Measurements from ENCODE around the gene MAU2.

MAU2 gene

GRCh38 chr19:19308373-19308772, 12.3 kb upstream of the MAU2 start:
- DNase-seq = no peak

DNA sequence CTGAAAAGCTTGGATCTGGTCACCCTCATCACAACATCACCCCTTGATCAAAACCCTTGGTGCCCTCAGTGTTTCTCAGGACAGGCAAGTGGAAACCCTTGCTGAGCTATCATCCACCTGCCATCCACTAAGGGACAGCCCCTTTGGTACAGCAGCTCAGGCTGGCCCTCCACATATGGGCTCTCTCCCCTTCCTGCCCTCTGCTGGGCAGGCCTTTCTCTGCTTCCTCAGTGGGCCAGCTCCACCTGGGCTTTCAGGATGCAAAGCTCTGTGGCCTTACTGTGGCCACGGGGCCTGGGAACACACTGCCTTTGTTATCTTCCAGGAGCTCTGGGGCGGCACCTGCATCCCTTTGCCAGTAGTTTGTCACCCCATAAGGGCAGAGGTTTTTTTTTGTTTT, 5.2 kb upstream of the MAU2 start:
- DNase-seq = no peak

DNA sequence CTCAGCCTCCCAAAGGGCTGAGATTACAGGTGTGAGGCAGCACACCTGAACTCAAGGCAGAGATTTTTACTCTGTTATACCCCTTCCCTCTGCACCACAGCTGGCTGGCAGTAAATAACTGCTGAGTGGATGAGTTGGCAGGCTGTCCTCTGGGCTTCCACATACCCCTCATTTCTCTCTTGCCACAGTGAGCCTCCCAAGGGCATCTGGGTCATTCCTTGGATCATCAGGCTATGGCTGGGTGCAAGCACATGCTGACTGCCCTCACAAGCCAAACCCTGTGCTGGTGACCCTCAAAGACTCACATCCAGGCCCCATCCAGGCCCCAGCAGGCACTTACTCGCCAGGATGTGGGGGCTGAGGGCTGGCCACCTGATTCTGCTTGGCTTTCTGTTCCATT, 4.5 kb upstream of the MAU2 start:
- DNase-seq = no peak

DNA sequence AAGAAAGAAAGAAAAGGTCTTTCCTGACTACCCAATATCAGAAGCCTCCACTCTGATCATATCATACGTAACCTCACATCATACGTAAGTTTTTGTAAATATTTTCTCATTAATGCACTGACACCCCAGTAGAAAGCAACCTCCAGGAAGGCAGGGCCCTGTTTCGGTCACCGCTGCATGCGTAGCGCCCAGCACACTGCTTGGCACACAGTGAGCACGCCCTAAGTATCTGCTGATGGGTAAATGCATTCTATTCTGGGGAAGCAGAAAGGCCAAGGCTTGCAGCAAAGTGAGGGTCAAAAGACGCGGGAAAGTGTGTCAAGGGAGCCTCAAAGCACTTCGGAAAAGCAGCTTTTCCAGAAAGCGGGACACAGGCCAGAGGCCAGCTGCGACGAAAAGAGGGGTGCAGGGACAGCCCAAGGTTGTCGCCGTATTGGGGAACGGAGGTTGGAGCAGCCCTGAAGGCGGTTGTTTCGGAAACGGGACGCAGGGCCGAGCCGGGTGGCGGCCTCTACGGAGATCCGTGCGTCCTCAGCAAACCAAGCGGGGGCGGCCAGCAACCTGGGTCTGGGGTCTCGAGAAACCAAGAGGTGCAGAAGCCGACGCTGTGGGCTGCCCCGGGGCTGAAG, 783 bp upstream of the MAU2 start:
- no peak for DNase-seq

DNA sequence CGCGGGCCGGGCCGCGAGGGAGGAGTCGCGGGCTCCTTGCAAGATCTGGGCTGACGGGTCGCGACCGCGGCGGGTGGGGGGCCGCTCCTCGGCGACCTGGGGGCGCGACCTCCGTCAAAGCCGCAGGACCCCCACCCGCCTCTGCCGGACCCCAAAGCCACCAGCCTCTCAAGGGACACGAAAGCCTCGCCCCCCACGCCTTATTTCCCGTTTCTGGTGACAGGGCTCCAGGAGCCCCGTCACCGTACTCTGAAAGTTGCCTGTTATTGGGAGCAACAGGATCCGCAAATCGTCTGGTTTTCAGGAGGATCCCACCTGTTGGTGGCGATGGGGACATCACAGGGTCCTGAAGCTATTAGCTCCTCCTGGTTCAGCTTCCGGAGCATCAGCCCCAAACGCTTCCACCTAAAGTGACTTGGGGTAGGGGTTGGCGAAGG, 530 bp downstream of the MAU2 start:
- DNase-seq = no peak

DNA sequence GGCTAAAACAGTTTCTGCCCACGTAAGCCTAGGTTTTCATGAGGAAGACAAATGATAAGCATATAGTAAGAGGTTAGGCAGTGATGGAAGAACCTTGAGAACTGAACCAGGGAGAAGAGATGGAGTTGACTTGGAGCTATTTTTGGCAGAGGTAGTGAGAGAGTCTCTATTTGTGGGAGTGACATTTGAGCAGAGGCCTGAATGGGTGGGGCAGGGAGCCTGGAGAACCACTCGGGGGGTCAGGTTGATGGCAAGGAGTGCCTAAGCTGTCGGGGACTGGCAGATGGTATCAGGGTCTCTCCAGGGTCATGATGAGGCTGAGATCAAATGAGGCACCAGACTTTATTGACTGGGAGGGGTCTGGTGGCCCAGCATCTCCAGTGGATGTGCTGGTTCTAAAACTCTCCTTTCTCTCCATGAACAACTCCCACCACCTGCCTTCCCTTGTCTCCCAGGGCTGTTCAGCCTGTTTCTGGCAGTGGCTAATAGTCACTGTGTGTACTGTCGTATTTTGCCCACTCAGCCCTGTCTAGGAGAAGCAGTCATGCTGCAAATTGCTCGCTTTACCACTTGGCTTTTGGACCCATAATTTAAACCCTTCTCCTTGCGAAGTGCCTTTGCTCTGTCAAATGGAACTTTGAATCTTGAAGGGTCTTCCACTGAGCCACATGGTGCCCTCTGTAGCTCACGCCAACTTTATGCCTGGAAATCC, 3.6 kb downstream of the MAU2 start:
- DNase-seq = no peak

DNA sequence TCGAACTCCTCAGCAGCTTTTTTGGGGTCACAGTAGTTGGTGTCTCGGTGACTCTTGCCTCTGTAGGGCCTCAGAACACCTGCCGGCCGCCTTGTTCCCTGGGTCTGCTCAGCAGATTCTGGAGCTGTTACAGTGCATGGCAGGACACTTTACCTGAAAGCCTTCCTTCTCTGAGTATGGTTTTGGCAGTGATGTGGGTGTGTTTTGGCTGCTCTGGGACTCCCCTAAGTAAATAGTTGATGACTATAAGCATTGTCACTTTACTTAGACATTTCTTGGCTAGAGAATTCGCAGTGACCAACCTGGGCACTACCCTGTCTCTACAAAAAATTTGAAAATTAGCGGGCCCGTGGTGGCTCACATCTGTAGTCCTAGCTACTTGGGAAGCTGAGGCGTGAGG, 7.0 kb downstream of the MAU2 start:
- DNase-seq = no peak

GRCh38 chr19:19329126-19329525, 8.5 kb downstream of the MAU2 start:
- no peak for DNase-seq

GRCh38 chr19:19334063-19334988, 13.7 kb downstream of the MAU2 start:
- DNase-seq = no peak

- DNase-seq = no peak
Measured at GRCh38 chr19:19334989-19335344, 14.3 kb downstream of the MAU2 start.

- DNase-seq = no peak
Measured at GRCh38 chr19:19335408-19336158, 15.0 kb downstream of the MAU2 start.

- DNase-seq = no peak
Measured at GRCh38 chr19:19336597-19336996, 16.0 kb downstream of the MAU2 start.

GRCh38 chr19:19337120-19337519, 16.5 kb downstream of the MAU2 start:
- DNase-seq = no peak

DNA sequence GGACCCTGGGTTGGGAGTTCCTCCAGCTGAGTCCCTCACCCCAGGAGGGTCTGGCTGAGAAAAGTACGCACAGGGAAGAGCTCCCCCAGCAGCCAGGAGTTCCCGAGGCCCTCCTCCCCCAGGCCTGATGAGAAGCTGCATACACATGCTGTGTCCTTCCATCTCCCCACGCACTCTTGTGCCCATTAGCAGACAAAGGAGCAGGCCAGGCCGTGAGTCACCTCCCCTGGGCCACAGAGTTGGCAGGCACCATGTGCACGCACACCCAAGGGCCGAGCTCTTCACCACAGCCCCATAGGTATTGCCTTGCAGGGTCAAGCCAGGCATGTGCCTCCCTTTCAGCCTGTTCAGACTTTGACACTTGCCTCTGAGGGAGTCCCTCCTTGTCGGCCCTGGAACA, 17.5 kb downstream of the MAU2 start:
- DNase-seq = no peak

- DNase-seq = no peak
Measured at GRCh38 chr19:19341026-19341425, 20.4 kb downstream of the MAU2 start.

- DNase-seq = peak; percentile 70
Measured at GRCh38 chr19:19342086-19343015, 21.7 kb downstream of the MAU2 start.

DNA sequence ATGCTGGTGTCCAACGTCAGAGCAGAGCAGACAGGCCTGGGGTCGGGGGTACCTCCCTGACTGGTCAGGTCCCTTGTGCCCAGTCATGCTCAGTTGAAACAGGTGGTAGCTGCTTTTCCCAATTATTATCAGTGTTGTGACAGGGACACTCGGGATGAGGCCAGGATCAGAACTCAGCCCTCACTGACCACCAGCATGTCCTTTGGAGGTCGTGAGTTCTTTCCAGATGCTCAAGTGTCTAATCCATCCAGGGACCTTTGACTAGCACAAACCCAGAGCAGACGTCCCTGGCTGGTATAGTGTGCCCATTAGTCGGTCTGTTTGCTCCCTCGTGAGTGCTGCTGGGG, 22.4 kb downstream of the MAU2 start:
- DNase-seq = no peak

DNA sequence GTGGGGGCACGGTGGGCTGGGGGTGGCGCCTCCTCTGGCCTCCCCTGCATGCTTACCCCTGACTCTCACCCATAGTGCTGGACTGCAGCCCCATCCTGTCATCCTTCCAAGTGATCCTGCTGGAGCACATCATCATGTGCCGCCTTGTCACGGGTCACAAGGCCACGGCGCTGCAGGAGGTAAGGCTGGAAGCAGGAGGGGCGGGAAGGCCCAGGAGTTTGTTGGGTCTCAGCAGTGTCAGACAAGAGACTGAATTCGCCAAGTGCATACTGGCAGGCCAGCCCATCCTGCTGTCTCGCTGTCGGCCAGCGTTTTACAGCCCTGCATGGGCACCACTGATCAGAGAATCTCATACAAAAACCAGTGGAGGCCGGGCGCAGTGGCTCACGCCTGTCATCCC, 23.1 kb downstream of the MAU2 start:
- no peak for DNase-seq

DNA sequence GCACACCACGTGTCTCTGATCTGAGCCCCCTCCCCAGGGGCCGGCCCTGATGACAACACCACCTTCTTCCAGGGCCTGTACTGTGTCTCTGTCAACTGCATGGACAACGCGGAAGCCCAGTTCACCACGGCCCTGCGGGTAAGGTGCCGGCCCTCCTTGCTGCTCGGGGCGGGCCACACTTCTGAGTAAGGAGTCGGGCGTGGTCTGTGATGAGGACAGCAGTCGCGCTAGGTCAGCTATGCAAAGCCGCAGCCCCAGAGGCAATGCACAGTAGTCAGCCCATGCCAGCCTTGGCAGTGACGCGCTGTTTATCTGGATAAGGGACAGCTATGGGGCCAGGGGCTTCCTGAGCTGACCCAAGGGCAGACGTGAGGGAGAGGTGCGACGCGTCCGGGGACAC, 24.6 kb downstream of the MAU2 start:
- DNase-seq = no peak

GRCh38 chr19:19345970-19346369, 25.3 kb downstream of the MAU2 start:
- no peak for DNase-seq

GRCh38 chr19:19347401-19348110, 26.9 kb downstream of the MAU2 start:
- no peak for DNase-seq
